SU-DHL-6 (cell line): ENCODE results near the gene ADSL.

ENCODE experiments used
- H2AFZ ChIP-seq: fragments of 200-600 bp; sonication (generic); 2 replicates; pipeline ENCODE4 v1.6.1; 2014; ENCODE audit warnings: low read depth, mild to moderate bottlenecking, moderate library complexity, mixed read lengths, antibody characterized with exemption, low read length; ENCODE audit not compliant: severe bottlenecking
- H3F3A ChIP-seq: fragments of 200-600 bp; shearing (Covaris generic); 2 replicates; pipeline ENCODE4 v1.6.0; 2016; ENCODE audit warnings: antibody characterized with exemption, mild to moderate bottlenecking; ENCODE audit not compliant: insufficient read depth
- H3K27ac ChIP-seq: fragments of 200-600 bp; sonication (generic); 2 replicates; pipeline ENCODE4 v1.5.1; 2016; ENCODE audit warnings: low read depth, mild to moderate bottlenecking, low read length, moderate library complexity, mixed read lengths
- H3K27me3 ChIP-seq: fragments of 200-600 bp; sonication (generic), shearing (Covaris generic); 2 replicates; pipeline ENCODE4 v1.6.0; 2014; ENCODE audit warnings: mild to moderate bottlenecking, low read length
- H3K36me3 ChIP-seq: fragments of 200-600 bp; sonication (generic); 2 replicates; pipeline ENCODE4 v1.6.1; 2014; ENCODE audit warnings: mild to moderate bottlenecking, low read length, mixed read lengths
- H3K4me2 ChIP-seq: fragments of 300-600, 200-600 bp; shearing (Covaris generic), sonication (generic); 2 replicates; pipeline ENCODE4 v1.6.0; 2014; ENCODE audit warnings: low read length, low read depth, mild to moderate bottlenecking; ENCODE audit not compliant: poor library complexity, severe bottlenecking
- H3K4me3 ChIP-seq: fragments of 200-600 bp; sonication (generic); 2 replicates; pipeline ENCODE4 v1.5.1; 2014; ENCODE audit warnings: antibody characterized with exemption, low read length, mild to moderate bottlenecking, mixed read lengths; ENCODE audit not compliant: insufficient read depth, poor library complexity, severe bottlenecking
- H3K79me2 ChIP-seq: fragments of 200-600 bp; sonication (generic); 2 replicates; pipeline ENCODE4 v1.6.1; 2014; ENCODE audit warnings: mild to moderate bottlenecking, low read length, moderate library complexity; ENCODE audit not compliant: insufficient read depth
- H3K9ac ChIP-seq: fragments of 200-600 bp; sonication (generic); 2 replicates; pipeline ENCODE4 v1.7.0; 2014; ENCODE audit warnings: mild to moderate bottlenecking, low read length
- H3K9me2 ChIP-seq: fragments of 200-600 bp; sonication (generic); replicated peaks from 2 replicates; pipeline ENCODE4 v1.6.1; 2014; ENCODE audit warnings: low read length; ENCODE audit not compliant: insufficient read depth
- H3K9me3 ChIP-seq: fragments of 200-600 bp; sonication (generic); 2 replicates; pipeline ENCODE4 v1.6.1; 2014; ENCODE audit warnings: low read length, mixed read lengths; ENCODE audit not compliant: insufficient read depth
- H4K20me1 ChIP-seq: fragments of 200-600 bp; sonication (generic); 2 replicates; pipeline ENCODE4 v1.6.1; 2014; ENCODE audit warnings: low read depth, mild to moderate bottlenecking, antibody characterized with exemption, low read length, moderate library complexity, mixed read lengths
- EZH2phosphoT487 ChIP-seq: fragments of 200-600 bp; sonication (generic), shearing (Covaris generic); conservative IDR thresholded peaks from 2 replicates; pipeline ENCODE4 v1.6.1; 2018; ENCODE audit warnings: mild to moderate bottlenecking, antibody characterized with exemption, low read length, moderate library complexity, mixed read lengths
- TF ChIP-seq, protein P1 (sequence below): fragments of 200-600 bp; sonication (generic); IDR thresholded peaks from one replicate; pipeline ENCODE4 v1.5.1; 2017; ENCODE audit warnings: antibody characterized with exemption, mild to moderate bottlenecking, low read length, moderate library complexity; ENCODE audit not compliant: insufficient read depth, poor library complexity, severe bottlenecking

Gene ADSL

DNA sequence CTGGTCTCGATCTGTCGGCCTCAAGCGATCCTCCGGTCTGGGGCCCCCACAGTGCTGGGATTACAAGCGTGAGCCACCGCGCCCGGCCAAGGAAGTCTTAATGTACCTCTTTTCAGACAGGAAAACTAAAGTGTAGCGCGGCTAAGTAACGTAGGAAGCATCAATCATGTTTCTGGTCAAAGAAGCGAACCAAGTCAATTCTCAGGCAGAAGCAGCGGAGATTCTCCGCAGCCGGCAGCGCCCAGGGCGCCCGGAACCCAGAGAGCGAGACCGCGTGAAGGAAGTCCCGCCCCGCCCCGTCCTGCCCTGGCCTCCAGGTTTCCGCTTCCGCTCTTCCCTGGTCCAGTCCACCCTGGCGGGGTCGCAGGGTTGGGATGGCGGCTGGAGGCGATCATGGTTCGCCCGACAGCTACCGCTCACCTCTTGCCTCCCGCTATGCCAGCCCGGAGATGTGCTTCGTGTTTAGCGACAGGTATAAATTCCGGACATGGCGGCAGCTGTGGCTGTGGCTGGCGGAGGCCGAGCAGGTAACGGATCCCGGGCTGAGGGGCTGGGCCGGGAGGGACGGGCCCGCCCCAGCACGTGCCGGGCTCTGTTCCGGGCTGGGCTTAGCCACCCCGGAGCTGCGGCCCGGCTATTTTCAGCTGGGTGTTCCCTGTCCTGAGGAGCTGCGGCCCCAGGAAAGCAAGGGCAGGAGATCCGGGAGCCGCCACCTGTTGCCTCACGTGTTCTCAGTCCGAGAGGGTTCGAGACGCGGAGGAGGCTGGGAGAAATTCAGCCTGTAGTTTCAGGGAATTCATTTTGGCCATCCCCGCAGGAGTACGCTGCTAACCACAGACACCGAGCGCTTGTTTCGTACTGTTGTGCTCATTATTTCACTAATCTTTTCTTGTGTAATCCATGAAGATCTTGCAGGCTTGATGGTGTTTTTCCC is at the start of gene ADSL:
Gene ADSL, plus strand, starts transcription at position 316 of the 934 bp plus-strand sequence. Its CDS starts 59 bp downstream, at position 375.
- H3F3A ChIP-seq: peaks cover 26% of the 10 kb centered on the region
- H4K20me1 ChIP-seq: no peaks in the 10 kb centered on the region
- peaks cover 43% of the 10 kb centered on the region for H3K79me2 ChIP-seq
- H3K9ac ChIP-seq: peak within 1 kb of the TSS; percentile 71
- H3K36me3 ChIP-seq: peaks cover 15% of the 10 kb centered on the region; the same call in 1 of the 2 replicates
- peak within 1 kb of the TSS; percentile 61 for H2AFZ ChIP-seq
- H3K27ac ChIP-seq: peak within 1 kb of the TSS; percentile 93
- H3K9me3 ChIP-seq: no peaks in the 10 kb centered on the region
- TF ChIP-seq, protein P1, sequence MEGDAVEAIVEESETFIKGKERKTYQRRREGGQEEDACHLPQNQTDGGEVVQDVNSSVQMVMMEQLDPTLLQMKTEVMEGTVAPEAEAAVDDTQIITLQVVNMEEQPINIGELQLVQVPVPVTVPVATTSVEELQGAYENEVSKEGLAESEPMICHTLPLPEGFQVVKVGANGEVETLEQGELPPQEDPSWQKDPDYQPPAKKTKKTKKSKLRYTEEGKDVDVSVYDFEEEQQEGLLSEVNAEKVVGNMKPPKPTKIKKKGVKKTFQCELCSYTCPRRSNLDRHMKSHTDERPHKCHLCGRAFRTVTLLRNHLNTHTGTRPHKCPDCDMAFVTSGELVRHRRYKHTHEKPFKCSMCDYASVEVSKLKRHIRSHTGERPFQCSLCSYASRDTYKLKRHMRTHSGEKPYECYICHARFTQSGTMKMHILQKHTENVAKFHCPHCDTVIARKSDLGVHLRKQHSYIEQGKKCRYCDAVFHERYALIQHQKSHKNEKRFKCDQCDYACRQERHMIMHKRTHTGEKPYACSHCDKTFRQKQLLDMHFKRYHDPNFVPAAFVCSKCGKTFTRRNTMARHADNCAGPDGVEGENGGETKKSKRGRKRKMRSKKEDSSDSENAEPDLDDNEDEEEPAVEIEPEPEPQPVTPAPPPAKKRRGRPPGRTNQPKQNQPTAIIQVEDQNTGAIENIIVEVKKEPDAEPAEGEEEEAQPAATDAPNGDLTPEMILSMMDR: no peak
- no peak for TF ChIP-seq EZH2phosphoT487
- no peaks in the 10 kb centered on the region for H3K27me3 ChIP-seq
- H3K4me2 ChIP-seq: peak within 1 kb of the TSS; percentile 79
- H3K4me3 ChIP-seq: peak within 1 kb of the TSS; percentile 89
- H3K9me2 ChIP-seq: no peaks in the 10 kb centered on the region

DNA sequence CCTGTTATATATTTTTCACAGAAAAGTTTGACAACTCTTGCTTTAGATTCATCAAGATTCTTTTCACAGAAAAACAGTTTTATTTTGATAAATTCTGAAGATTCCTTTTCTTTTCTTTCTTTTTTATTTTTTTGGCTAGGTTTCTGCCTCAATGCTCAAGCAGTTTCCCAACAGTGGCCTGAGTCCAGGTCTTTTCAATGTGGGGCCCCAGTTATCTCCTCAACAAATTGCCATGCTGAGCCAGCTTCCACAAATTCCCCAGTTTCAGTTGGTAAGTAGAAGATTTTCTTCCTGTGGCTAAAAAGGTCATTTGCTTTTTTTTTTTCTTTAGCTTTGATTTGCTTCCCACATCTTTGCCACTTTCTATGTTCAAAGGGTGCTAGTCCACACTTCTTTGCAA is 46.0 kb upstream of the ADSL start:
- H3F3A ChIP-seq: no peaks in the 10 kb centered on the region
- H3K36me3 ChIP-seq: peaks cover 9% of the 10 kb centered on the region; the same call in 1 of the 2 replicates
- no peak overlapping the region for H3K9ac ChIP-seq
- no peaks in the 10 kb centered on the region for H3K9me3 ChIP-seq
- no peak overlapping the region for H3K4me2 ChIP-seq
- H4K20me1 ChIP-seq: no peaks in the 10 kb centered on the region
- H3K79me2 ChIP-seq: no peaks in the 10 kb centered on the region
- H3K27me3 ChIP-seq: no peaks in the 10 kb centered on the region
- H3K27ac ChIP-seq: no peak overlapping the region
- no peaks in the 10 kb centered on the region for H3K9me2 ChIP-seq
- TF ChIP-seq, protein P1: no peak
- no peak for TF ChIP-seq EZH2phosphoT487
- no peak overlapping the region for H2AFZ ChIP-seq
- H3K4me3 ChIP-seq: no peak overlapping the region

DNA sequence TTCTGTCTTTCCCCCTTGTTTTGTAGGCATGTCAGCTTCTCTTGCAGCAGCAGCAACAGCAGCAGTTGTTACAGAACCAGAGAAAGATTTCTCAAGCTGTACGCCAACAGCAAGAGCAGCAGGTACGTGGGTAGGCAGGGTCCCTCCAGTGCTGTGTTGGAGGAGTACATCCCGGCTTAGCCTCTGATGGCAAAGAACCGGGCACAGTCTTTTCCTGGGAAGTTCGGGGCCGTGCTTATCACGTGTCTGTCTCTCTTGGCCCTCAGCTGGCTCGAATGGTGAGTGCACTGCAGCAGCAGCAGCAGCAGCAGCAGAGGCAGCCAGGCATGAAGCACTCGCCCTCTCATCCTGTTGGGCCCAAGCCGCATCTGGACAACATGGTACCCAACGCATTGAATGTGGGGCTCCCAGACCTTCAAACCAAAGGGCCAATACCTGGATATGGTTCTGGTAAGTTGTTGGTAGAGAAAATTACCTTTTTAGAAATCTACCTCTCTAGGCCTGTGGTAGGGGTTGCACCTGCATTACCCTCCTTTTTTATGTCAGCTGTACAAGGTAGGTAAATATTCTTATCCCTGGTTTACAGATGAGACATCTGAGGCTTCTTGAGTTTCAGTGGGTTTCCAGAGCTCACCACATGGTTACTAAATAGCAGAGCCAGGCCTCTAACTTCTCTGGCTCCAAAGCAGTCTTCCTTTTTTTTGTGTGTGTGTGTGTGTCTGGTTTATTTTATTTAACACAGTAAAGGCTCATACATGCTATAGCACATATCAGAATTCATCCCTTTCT is 45.2 kb upstream of the ADSL start:
- H3K9me3 ChIP-seq: no peaks in the 10 kb centered on the region
- H3K4me2 ChIP-seq: no peak overlapping the region
- H3K4me3 ChIP-seq: no peak overlapping the region
- H3F3A ChIP-seq: no peaks in the 10 kb centered on the region
- no peak overlapping the region for H3K27ac ChIP-seq
- H4K20me1 ChIP-seq: no peaks in the 10 kb centered on the region
- no peak overlapping the region for H3K9ac ChIP-seq
- no peaks in the 10 kb centered on the region for H3K79me2 ChIP-seq
- peaks cover 9% of the 10 kb centered on the region; the same call in 1 of the 2 replicates for H3K36me3 ChIP-seq
- H3K9me2 ChIP-seq: no peaks in the 10 kb centered on the region
- no peak overlapping the region for H2AFZ ChIP-seq
- H3K27me3 ChIP-seq: no peaks in the 10 kb centered on the region
- TF ChIP-seq EZH2phosphoT487: no peak
- TF ChIP-seq, protein P1: no peak
